MCF 10A (cell line): Measurements from ENCODE around the gene COG6. TPM values are rescaled to one million over a fixed set of nuclear protein-coding genes. Genes with fewer than 3 reads are reported as not detected.

ENCODE experiments used
- BruUV-seq: library from RNA; stranded (reverse); fragments of 400-500 nt; replicated peaks from 2 replicates; lab custom pipeline; 2021; lab: Mats Ljungman, UMichigan
- CTCF ChIA-PET: fragments of 300-600 bp; sonication (Branson Sonifier 250); formaldehyde crosslinking; extraction: SDS; loops from one replicate; lab custom pipeline; 2021; ENCODE audit warnings: antibody characterized with exemption, inconsistent platforms; lab: Yijun Ruan, JAX
- POLR2A ChIA-PET: fragments of 300-600, 350-650 bp; sonication (Branson Sonifier 250); formaldehyde crosslinking; extraction: SDS; loops from one replicate; lab custom pipeline; 2020; ENCODE audit warnings: antibody characterized with exemption, inconsistent platforms; lab: Yijun Ruan, JAX
- DNase-seq: peaks from one replicate; pipeline ENCODE4 v3.0.0-alpha.2; 2018; ENCODE audit not compliant: unreplicated experiment
- H3K27ac Mint-ChIP-seq: one replicate; pipeline ENCODE4 v1.8.0; 2022; ENCODE audit warnings: mild to moderate bottlenecking, low read depth, mixed read lengths; ENCODE audit not compliant: unreplicated experiment
- H3K27me3 Mint-ChIP-seq: one replicate; pipeline ENCODE4 v1.8.0; 2022; ENCODE audit warnings: mixed read lengths; ENCODE audit not compliant: insufficient read depth, unreplicated experiment
- H3K36me3 Mint-ChIP-seq: one replicate; pipeline ENCODE4 v1.8.0; 2022; ENCODE audit warnings: mild to moderate bottlenecking, moderate library complexity, mixed read lengths; ENCODE audit not compliant: insufficient read depth, unreplicated experiment
- H3K4me1 Mint-ChIP-seq: one replicate; pipeline ENCODE4 v1.8.0; 2022; ENCODE audit warnings: mixed read lengths; ENCODE audit not compliant: insufficient read depth, unreplicated experiment
- H3K4me3 Mint-ChIP-seq: one replicate; pipeline ENCODE4 v1.8.0; 2022; ENCODE audit warnings: mild to moderate bottlenecking, moderate library complexity, mixed read lengths; ENCODE audit not compliant: unreplicated experiment
- H3K9me3 Mint-ChIP-seq: one replicate; pipeline ENCODE4 v1.8.0; 2022; ENCODE audit warnings: mixed read lengths; ENCODE audit not compliant: unreplicated experiment
- intact Hi-C: fragments of 100-400 bp; cut with micrococcal nuclease; formaldehyde crosslinking; loops from 2 replicates; pipeline ENCODE4 v1.14.1; 2022
- total RNA-seq: library from RNA; stranded (reverse); gene quantifications from 2 replicates; pipeline ENCODE4 v1.2.3, GENCODE V29; 2022
- TF ChIP-seq, protein P1 (sequence below): fragments of 200-600 bp; IDR thresholded peaks from one replicate; pipeline ENCODE4 v1.8.0; 2022; ENCODE audit warnings: antibody characterized with exemption, mild to moderate bottlenecking; ENCODE audit not compliant: unreplicated experiment

Gene COG6
- total RNA-seq, 1 experiment from 2014 or later = 28.8 TPM

- Mint-ChIP-seq H3K27me3 (no peaks in the 10 kb centered on the region), H3K4me1 (no peaks in the 10 kb centered on the region), H3K9me3 (no peaks in the 10 kb centered on the region), H3K36me3 (peaks cover 35% of the 10 kb centered on the region), H3K27ac (no peak overlapping the region), H3K4me3 (no peak overlapping the region)
- intact Hi-C loops = no loop called here
- ChIA-PET POLR2A (interaction anchor here (0.8 kb wide), 1 partner anchor 9 kb away, joined by 3 read pairs; no protein-coding TSS in a partner anchor), CTCF (interaction anchor here (0.7 to 0.8 kb wide), 2 partner anchors 9 to 249 kb away, joined by 3 read pairs; no protein-coding TSS in a partner anchor)
- no peak for DNase-seq
- TF ChIP-seq, protein P1, sequence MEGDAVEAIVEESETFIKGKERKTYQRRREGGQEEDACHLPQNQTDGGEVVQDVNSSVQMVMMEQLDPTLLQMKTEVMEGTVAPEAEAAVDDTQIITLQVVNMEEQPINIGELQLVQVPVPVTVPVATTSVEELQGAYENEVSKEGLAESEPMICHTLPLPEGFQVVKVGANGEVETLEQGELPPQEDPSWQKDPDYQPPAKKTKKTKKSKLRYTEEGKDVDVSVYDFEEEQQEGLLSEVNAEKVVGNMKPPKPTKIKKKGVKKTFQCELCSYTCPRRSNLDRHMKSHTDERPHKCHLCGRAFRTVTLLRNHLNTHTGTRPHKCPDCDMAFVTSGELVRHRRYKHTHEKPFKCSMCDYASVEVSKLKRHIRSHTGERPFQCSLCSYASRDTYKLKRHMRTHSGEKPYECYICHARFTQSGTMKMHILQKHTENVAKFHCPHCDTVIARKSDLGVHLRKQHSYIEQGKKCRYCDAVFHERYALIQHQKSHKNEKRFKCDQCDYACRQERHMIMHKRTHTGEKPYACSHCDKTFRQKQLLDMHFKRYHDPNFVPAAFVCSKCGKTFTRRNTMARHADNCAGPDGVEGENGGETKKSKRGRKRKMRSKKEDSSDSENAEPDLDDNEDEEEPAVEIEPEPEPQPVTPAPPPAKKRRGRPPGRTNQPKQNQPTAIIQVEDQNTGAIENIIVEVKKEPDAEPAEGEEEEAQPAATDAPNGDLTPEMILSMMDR = no peak
- BruUV-seq = no TSS peak
Measured at GRCh38 chr13:39663508-39663907, 8.0 kb downstream of the COG6 start.

DNA sequence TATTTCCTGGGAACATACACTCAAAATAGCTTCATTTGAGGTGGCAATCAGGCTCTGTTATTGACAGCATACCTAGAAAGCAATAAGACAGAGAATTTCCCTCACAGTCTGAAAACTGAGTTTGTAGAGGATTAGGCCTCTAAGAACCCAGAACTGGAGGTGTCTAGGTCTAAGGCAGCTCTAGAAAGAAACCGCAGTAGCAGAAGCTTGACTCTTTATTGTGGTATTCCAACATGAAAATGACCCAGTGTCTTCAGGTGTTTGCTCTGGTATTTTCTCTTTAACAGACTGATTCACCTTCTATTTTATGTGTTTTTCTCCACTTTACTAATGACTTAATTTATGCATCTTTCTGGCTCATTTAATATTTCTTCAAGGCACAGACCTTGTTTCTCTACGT lies 8.5 kb downstream of the COG6 start:
- CTCF ChIA-PET = interaction anchor here (0.7 kb wide), 1 partner anchor 8 kb away, joined by 3 read pairs; no protein-coding TSS in a partner anchor
- no peak overlapping the region for H3K4me3 Mint-ChIP-seq

GRCh38 chr13:39665763-39666162 lies 10.3 kb downstream of the COG6 start:
- no peak overlapping the region for H3K4me3 Mint-ChIP-seq
- no peaks in the 10 kb centered on the region for H3K9me3 Mint-ChIP-seq
- DNase-seq = no peak
- TF ChIP-seq, protein P1 = no peak
- BruUV-seq = no TSS peak
- CTCF ChIA-PET = interaction anchor here (0.7 to 1.5 kb wide), 3 partner anchors 17 to 27 kb away, joined by 3 to 7 read pairs (median 3); no protein-coding TSS in a partner anchor
- no peaks in the 10 kb centered on the region for H3K27me3 Mint-ChIP-seq
- no peaks in the 10 kb centered on the region for H3K4me1 Mint-ChIP-seq
- H3K27ac Mint-ChIP-seq = no peak overlapping the region
- peaks cover 35% of the 10 kb centered on the region for H3K36me3 Mint-ChIP-seq
- intact Hi-C loops = no loop called here
- POLR2A ChIA-PET = no interaction called here

More for the DNA sequence above, 8.5 kb downstream of the COG6 start:
- no TSS peak for BruUV-seq
- Mint-ChIP-seq H3K27me3 (no peaks in the 10 kb centered on the region), H3K36me3 (peaks cover 35% of the 10 kb centered on the region), H3K27ac (no peak overlapping the region), H3K9me3 (no peaks in the 10 kb centered on the region), H3K4me1 (no peaks in the 10 kb centered on the region)
- TF ChIP-seq, protein P1 = no peak
- intact Hi-C loops = no loop called here
- POLR2A ChIA-PET = no interaction called here
- DNase-seq = no peak

DNA sequence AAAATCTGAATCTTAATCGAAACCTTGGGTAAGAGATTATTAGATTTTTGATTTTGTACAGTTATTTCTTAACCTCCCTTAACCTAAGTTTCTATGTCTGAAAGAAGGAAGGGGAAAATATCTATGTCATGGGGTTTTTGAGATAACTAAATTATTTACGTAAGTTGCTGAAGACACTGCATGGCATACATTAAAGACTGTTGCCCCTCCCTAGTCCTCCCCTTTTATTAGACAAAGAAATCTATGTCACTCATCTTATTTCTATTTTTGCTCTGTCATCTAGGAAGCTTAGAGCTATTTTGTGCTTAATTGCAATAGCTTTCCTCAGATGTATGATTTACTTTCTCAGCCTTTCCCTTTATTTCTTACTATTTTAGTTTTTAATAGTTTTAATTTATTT lies 15.0 kb downstream of the COG6 start:
- peaks cover 22% of the 10 kb centered on the region for H3K36me3 Mint-ChIP-seq
- intact Hi-C loops = no loop called here
- BruUV-seq = no TSS peak
- H3K27ac Mint-ChIP-seq = no peak overlapping the region
- ChIA-PET CTCF (interaction anchor here (0.8 to 1.1 kb wide), 3 partner anchors 54 to 1107 kb away, joined by 3 to 4 read pairs (median 3); no protein-coding TSS in a partner anchor), POLR2A (interaction anchor here (0.7 kb wide), 1 partner anchor 637 kb away, joined by 3 read pairs; no protein-coding TSS in a partner anchor)
- no peak overlapping the region for H3K4me3 Mint-ChIP-seq
- H3K27me3 Mint-ChIP-seq = no peaks in the 10 kb centered on the region
- DNase-seq = no peak
- TF ChIP-seq, protein P1 = no peak
- H3K4me1 Mint-ChIP-seq = no peaks in the 10 kb centered on the region
- H3K9me3 Mint-ChIP-seq = no peaks in the 10 kb centered on the region
